ENCODE data around the gene MBL2.
A peak's percentile ranks its signal among the peaks of the same experiment; 100 is the strongest.

Gene MBL2

DNA sequence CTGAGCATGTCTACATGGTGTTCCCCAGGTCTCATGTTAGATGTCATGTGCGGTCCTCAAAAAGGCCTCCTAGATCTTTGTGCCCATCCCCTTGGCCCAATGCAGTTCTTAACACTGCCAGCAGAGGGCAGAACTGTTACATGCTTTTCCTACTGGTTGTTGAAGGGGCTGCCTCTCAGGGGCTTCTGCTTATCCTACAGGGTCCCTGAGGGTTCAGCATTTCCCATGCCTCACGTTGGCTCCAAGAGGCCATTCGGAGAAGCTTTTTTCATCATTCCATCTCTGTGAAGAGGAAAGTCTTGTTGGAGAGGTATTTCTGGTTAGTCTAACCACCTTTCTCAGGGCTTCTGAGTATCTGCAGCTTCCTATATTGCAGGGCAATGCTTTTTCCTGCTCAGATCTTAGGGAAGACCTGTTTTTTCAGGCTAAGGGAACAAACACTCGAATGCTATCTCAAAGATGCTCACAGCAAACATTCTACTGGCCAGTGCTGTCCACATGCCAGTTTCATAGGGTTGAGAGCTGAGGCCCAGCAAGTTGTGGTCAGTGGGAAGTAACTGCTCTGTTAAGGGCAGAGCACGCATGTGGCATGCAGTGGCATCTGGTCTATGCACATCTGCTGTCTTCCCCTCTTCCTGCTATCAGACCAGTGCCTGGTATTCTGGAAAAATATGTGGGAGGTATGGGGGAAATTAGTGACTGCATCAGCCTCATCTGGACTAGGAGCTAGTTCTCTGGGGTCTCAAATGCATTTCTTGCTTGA lies 31.5 kb downstream of the MBL2 start:
- Histone ChIP-seq H3K4me3 (no peak overlapping the region), H3K36me3 (no peaks in the 10 kb centered on the region), H3K9me3 (no peaks in the 10 kb centered on the region), H3K27ac (no peak overlapping the region), H3K27me3 (no peaks in the 10 kb centered on the region), H3K4me1 (no peaks in the 10 kb centered on the region)
- DNase-seq, result peak in 1 of 2 donors; percentile 28
- TF ChIP-seq, protein P1, sequence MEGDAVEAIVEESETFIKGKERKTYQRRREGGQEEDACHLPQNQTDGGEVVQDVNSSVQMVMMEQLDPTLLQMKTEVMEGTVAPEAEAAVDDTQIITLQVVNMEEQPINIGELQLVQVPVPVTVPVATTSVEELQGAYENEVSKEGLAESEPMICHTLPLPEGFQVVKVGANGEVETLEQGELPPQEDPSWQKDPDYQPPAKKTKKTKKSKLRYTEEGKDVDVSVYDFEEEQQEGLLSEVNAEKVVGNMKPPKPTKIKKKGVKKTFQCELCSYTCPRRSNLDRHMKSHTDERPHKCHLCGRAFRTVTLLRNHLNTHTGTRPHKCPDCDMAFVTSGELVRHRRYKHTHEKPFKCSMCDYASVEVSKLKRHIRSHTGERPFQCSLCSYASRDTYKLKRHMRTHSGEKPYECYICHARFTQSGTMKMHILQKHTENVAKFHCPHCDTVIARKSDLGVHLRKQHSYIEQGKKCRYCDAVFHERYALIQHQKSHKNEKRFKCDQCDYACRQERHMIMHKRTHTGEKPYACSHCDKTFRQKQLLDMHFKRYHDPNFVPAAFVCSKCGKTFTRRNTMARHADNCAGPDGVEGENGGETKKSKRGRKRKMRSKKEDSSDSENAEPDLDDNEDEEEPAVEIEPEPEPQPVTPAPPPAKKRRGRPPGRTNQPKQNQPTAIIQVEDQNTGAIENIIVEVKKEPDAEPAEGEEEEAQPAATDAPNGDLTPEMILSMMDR (IDR thresholded peaks at IDR 0.05), result peak; percentile 52 to 60
- intact Hi-C loops (cut with DNase I; ENCODE audit: low total_unique reads), result no loop called here

DNA sequence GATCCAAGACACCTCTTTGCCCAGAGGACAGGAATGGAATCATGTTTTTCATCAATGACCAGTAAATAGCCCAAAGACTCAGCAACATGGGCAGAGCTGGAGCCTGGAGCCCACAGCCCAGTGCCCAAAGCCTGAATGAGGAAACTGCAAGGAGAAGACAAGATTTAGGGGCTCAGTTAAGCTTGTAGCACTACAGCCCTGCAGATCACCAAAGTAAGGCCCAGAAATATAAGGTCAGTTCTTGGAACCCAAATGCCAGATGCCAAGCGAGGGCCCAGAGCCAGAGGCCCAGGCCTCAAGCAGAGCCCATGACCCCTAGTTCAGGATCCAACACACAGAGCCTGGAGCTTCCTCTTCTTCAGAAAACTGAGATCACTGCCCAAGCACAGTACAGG lies 32.4 kb downstream of the MBL2 start:
- H3K4me1 ChIP-seq, result no peaks in the 10 kb centered on the region
- H3K27ac ChIP-seq, result no peak overlapping the region
- no peak overlapping the region for H3K4me3 ChIP-seq
- no peaks in the 10 kb centered on the region for H3K27me3 ChIP-seq
- no peaks in the 10 kb centered on the region for H3K36me3 ChIP-seq
- TF ChIP-seq, protein P1 (IDR thresholded peaks at IDR 0.05), result no peak
- intact Hi-C loops (cut with DNase I; ENCODE audit: low total_unique reads), result no loop called here
- no peaks in the 10 kb centered on the region for H3K9me3 ChIP-seq
- DNase-seq, result no peak

DNA sequence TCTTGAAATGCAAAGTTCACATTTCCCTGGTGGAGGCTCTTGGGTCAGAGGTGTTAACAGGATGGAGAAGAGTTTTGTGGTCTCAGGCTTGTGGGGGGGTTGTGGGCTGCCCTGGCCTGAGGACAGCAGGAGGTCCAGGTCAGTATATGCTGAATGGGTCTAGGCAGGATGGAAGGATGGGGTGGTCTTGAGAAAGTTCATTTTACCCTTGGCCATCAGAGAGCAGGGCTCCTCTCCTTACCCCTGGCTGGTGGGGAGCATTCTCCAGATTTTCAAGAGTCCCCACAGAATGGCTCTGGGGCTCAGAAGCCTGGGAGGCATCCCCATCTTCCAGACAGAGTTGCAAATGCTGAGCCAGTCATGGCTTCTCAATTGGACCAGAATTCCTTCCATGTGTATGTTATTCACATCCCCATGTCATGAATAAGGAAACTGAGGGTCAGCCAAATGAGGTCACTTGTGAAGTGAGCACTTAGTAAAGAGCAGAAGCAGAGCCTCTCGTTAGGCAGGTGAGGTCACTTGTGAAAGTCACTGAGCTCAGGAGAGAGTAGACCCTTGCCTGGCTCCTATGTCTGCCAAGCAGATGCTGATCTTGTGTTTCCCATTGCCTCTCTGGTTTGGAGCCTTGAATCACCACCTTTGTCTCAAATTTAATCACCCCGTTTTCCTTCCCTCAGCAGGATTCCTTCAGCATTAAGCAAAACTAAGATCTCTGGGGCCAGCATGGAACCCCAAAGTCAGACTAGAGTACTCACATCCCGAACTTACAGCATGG lies 33.0 kb downstream of the MBL2 start:
- H3K9me3 ChIP-seq, result no peaks in the 10 kb centered on the region
- H3K4me3 ChIP-seq, result no peak overlapping the region
- no peak overlapping the region for H3K27ac ChIP-seq
- no peak for DNase-seq
- TF ChIP-seq, protein P1 (IDR thresholded peaks at IDR 0.05), result no peak
- H3K36me3 ChIP-seq, result no peaks in the 10 kb centered on the region
- no peaks in the 10 kb centered on the region for H3K4me1 ChIP-seq
- intact Hi-C loops (cut with DNase I; ENCODE audit: low total_unique reads), result no loop called here
- H3K27me3 ChIP-seq, result no peaks in the 10 kb centered on the region

DNA sequence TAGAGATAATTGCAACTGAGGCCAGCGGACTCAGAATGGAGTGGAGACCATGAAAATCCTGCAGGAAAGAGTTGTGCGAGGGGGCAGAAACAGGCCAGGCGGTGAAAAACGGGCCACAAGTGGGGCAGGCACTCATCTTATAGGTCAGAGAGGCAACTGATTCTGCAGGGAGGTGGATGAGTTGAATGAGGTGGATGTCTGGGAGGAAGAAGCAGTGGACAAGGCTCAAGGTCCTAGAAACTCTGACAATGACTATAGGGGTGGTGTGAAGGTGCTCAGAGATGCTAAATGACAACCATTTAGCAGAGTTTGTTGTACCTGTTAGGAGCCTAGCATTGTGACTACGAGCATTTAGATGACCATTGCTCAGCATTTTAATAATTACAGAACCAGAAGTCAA lies 33.6 kb downstream of the MBL2 start:
- H3K36me3 ChIP-seq, result no peaks in the 10 kb centered on the region
- intact Hi-C loops (cut with DNase I; ENCODE audit: low total_unique reads), result no loop called here
- TF ChIP-seq, protein P1 (IDR thresholded peaks at IDR 0.05), result no peak
- H3K4me1 ChIP-seq, result no peaks in the 10 kb centered on the region
- H3K27me3 ChIP-seq, result no peaks in the 10 kb centered on the region
- no peak overlapping the region for H3K4me3 ChIP-seq
- H3K27ac ChIP-seq, result no peak overlapping the region
- DNase-seq, result no peak
- no peaks in the 10 kb centered on the region for H3K9me3 ChIP-seq

DNA sequence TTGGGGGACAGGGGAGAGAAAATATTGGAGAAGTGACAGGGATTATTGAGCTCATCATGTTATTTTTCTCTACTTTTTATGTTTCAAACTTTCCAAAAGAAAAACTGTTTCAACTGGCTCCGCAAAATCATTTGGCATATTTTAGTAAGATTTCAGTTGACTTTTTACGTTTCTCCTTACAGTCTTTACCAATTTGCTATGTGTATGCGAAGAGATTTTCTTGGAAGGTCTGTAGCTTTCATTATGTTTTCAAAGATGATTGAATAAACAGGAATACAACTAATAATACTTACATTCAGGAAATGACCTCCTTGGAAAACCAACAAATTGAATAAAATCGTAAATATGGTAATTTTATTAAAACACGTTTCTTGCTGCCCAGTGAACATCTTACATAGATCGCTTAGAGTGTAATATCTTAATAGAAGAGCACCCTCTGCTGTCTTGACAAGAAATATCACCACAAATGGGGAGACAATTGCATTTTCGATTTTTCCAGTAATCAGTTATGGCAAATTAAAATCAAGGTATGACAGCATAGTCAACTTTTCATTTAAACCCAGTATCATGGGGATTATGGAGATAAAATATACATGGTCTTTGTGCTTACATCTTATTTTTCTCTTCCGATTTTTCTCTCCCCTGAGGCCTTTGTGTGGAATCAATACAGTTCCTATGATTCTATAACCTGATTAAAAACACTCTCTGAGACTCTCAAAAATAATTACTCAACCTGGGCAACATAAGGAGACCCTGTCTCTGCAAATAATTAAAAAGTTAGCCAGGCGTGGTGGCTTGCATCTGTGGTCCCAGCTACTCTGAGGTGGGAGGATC lies 43.1 kb downstream of the MBL2 start:
- TF ChIP-seq, protein P1 (IDR thresholded peaks at IDR 0.05), result peak; percentile 39 to 51
- Histone ChIP-seq H3K27me3 (no peaks in the 10 kb centered on the region), H3K4me3 (no peak overlapping the region), H3K36me3 (no peaks in the 10 kb centered on the region), H3K9me3 (no peaks in the 10 kb centered on the region), H3K4me1 (no peaks in the 10 kb centered on the region), H3K27ac (no peak overlapping the region)
- no peak for DNase-seq
- intact Hi-C loops (cut with DNase I; ENCODE audit: low total_unique reads), result no loop called here

Data from tibial artery (tissue), 4 donors.